HCT116 (cell line): Measurements from ENCODE around the gene ASB14. TPM values are rescaled to one million over a fixed set of nuclear protein-coding genes. Genes with fewer than 3 reads are reported as not detected.

Experiments
- ATAC-seq: fragments of 200-7000 bp; cut with Tn5 transposase; 2 replicates; pipeline ENCODE4 v1.9.1; 2020; ENCODE audit warnings: mild to moderate bottlenecking, moderate library complexity
- BruUV-seq: library from RNA; stranded (reverse); fragments of 400-500 nt; replicated peaks from 2 replicates; lab custom pipeline; 2021; lab: Mats Ljungman, UMichigan
- CTCF ChIA-PET: fragments of 300-600 bp; sonication (Branson Sonifier 250); formaldehyde crosslinking; loops from one replicate; lab custom pipeline; 2021; ENCODE audit warnings: antibody characterized with exemption; lab: Charles Lee
- POLR2A ChIA-PET: fragments of 300-600, 350-600 bp; sonication (Branson Sonifier 250); formaldehyde crosslinking; loops from one replicate; lab custom pipeline; 2021; ENCODE audit warnings: antibody characterized with exemption; lab: Charles Lee
- RAD21 ChIA-PET, 2 experiments: fragments of 300-600 bp; sonication (Branson Sonifier 250); formaldehyde crosslinking; loops; one replicate each; lab custom pipeline; 2023; ENCODE audit warnings: low total read pairs in 2 of 2; ENCODE audit not compliant: uncharacterized antibody in 2 of 2, unreplicated experiment in 2 of 2, low non-redundant PET in 1 of 2; lab: Charles Lee
- DNase-seq: peaks from one replicate; pipeline ENCODE4 v3.0.0-alpha.2; 2010; ENCODE audit warnings: low read depth, low spot score
- H2AFZ ChIP-seq: fragments of 200-600 bp; shearing (Covaris generic), sonication (generic); 2 replicates; pipeline ENCODE4 v1.6.1; 2017; ENCODE audit warnings: low read depth, mixed run types, mixed read lengths, antibody characterized with exemption, low read length; ENCODE audit not compliant: poor library complexity, severe bottlenecking
- H3K27ac ChIP-seq: 2 replicates; pipeline ENCODE4 v1.5.1; 2012; ENCODE audit warnings: low read depth, low read length
- H3K27me3 ChIP-seq: fragments of 200-600 bp; sonication (generic); 2 replicates; pipeline ENCODE4 v1.6.1; 2016; ENCODE audit warnings: mixed run types, low read length, mixed read lengths; ENCODE audit not compliant: insufficient read depth
- H3K36me3 ChIP-seq, 2 experiments: fragments of 200-500 bp in 1 of 2; fragments of 200-600 bp in 1 of 2; sonication (Bioruptor generic) in 1 of 2; sonication (generic) in 1 of 2; 2 replicates each; pipeline versions ENCODE4 v1.5.1 to v1.6.1; 2014 to 2016; ENCODE audit warnings: low read length in 2 of 2, inconsistent platforms in 1 of 2, mixed read lengths in 1 of 2, mixed run types in 1 of 2; ENCODE audit not compliant: insufficient read depth in 2 of 2, control insufficient read depth in 1 of 2
- H3K4me1 ChIP-seq, 2 experiments: fragments of 200-600 bp in 1 of 2; sonication (generic) in 1 of 2; 2 replicates each; pipeline versions ENCODE4 v1.5.1 to v1.6.1; 2012 to 2017; ENCODE audit warnings: low read length in 2 of 2, inconsistent platforms in 1 of 2, mild to moderate bottlenecking in 1 of 2, mixed read lengths in 1 of 2, mixed run types in 1 of 2, moderate library complexity in 1 of 2; ENCODE audit not compliant: insufficient read depth in 2 of 2, control insufficient read depth in 1 of 2
- H3K4me2 ChIP-seq: fragments of 200-600 bp; sonication (generic); 2 replicates; pipeline ENCODE4 v1.6.1; 2017; ENCODE audit warnings: mixed run types, low read length, mixed read lengths
- H3K4me3 ChIP-seq, 2 experiments: fragments of 200-600 bp in 1 of 2; sonication (generic) in 1 of 2; replicated peaks in 1 of 2; 2 replicates each; pipeline ENCODE4 v1.5.1; 2011 to 2016; ENCODE audit warnings: low read length in 2 of 2, control low read depth in 1 of 2, low read depth in 1 of 2, mild to moderate bottlenecking in 1 of 2, mixed read lengths in 1 of 2, mixed run types in 1 of 2
- H3K79me2 ChIP-seq: fragments of 200-600 bp; sonication (generic); 2 replicates; pipeline ENCODE4 v1.6.1; 2017; ENCODE audit warnings: mild to moderate bottlenecking, mixed run types, low read length, moderate library complexity, mixed read lengths; ENCODE audit not compliant: insufficient read depth
- H3K9ac ChIP-seq: fragments of 200-600 bp; sonication (generic); 2 replicates; pipeline ENCODE4 v1.6.1; 2016; ENCODE audit warnings: low read length, mixed read lengths
- H3K9me2 ChIP-seq: fragments of 200-600 bp; sonication (generic), shearing (Covaris generic); 2 replicates; pipeline ENCODE4 v1.6.1; 2017; ENCODE audit warnings: mixed run types, mild to moderate bottlenecking, moderate library complexity; ENCODE audit not compliant: insufficient read depth
- H3K9me3 ChIP-seq, 2 experiments: fragments of 200-500 bp in 1 of 2; fragments of 200-600 bp in 1 of 2; sonication (Bioruptor generic) in 1 of 2; sonication (generic) in 1 of 2; 2 replicates each; pipeline ENCODE4 v1.6.1; 2014 to 2017; ENCODE audit warnings: low read length in 2 of 2, mixed read lengths in 2 of 2, inconsistent platforms in 1 of 2, low read depth in 1 of 2, mild to moderate bottlenecking in 1 of 2, mixed run types in 1 of 2, moderate library complexity in 1 of 2; ENCODE audit not compliant: control insufficient read depth in 1 of 2, insufficient read depth in 1 of 2
- H4K20me1 ChIP-seq: fragments of 200-600 bp; sonication (generic), shearing (Covaris generic); 2 replicates; pipeline ENCODE4 v1.6.1; 2017; ENCODE audit warnings: mixed run types, mild to moderate bottlenecking, moderate library complexity; ENCODE audit not compliant: insufficient read depth
- ATF3 ChIP-seq: IDR thresholded peaks from 2 replicates; pipeline ENCODE4 v1.6.1; 2012
- CEBPB ChIP-seq: IDR thresholded peaks from 2 replicates; pipeline ENCODE4 v1.6.1; 2012; ENCODE audit warnings: low read depth
- EGR1 ChIP-seq: IDR thresholded peaks from 2 replicates; pipeline ENCODE4 v1.6.1; 2012; ENCODE audit warnings: low read depth
- ELF1 ChIP-seq: IDR thresholded peaks from 2 replicates; pipeline ENCODE4 v1.6.1; 2012; ENCODE audit warnings: low read depth, borderline replicate concordance
- EZH2phosphoT487 ChIP-seq: fragments of 200-600 bp; IDR thresholded peaks from 2 replicates; pipeline ENCODE4 v1.6.1; 2018; ENCODE audit warnings: antibody characterized with exemption, borderline replicate concordance
- POLR2AphosphoS5 ChIP-seq: IDR thresholded peaks from 2 replicates; pipeline ENCODE4 v1.6.1; 2011; ENCODE audit warnings: mild to moderate bottlenecking, low read depth, low read length, moderate library complexity
- RAD21 ChIP-seq: IDR thresholded peaks from 2 replicates; pipeline ENCODE4 v1.6.1; 2012; ENCODE audit warnings: low read depth, mild to moderate bottlenecking
- REST ChIP-seq: IDR thresholded peaks from 2 replicates; pipeline ENCODE4 v1.6.1; 2012; ENCODE audit warnings: low read depth
- ZNF274 ChIP-seq: fragments of 200-500 bp; sonication (Bioruptor generic); IDR thresholded peaks from 2 replicates; pipeline ENCODE4 v1.6.1; 2014; ENCODE audit warnings: mild to moderate bottlenecking, low read depth, low read length, inconsistent platforms
- intact Hi-C: fragments of 100-400 bp; cut with micrococcal nuclease; formaldehyde crosslinking; loops from 2 replicates; pipeline ENCODE4 v1.10.0; 2022
- total RNA-seq: library from RNA; stranded (reverse); gene quantifications from one replicate; pipeline ENCODE4 v1.2.1, GENCODE V29; 2021; ENCODE audit not compliant: unreplicated experiment

The ASB14 gene
- total RNA-seq, 1 experiment from 2014 or later = not detected

GRCh38 chr3:57268416-57268815 is 24.1 kb downstream of the ASB14 start:
- Histone ChIP-seq H3K9me2 (no peaks in the 10 kb centered on the region), H3K4me3 (no peak overlapping the region), H3K27ac (no peak overlapping the region), H2AFZ (no peak overlapping the region), H3K79me2 (no peaks in the 10 kb centered on the region), H3K9ac (no peak overlapping the region), H3K36me3 (peaks cover 8 to 37% of the 10 kb centered on the region in 2 experiments; a peak in 3 of 4 replicates), H3K4me2 (no peak overlapping the region), H4K20me1 (no peaks in the 10 kb centered on the region), H3K27me3 (no peaks in the 10 kb centered on the region), H3K9me3 (no peaks in the 10 kb centered on the region), H3K4me1 (no peaks in the 10 kb centered on the region)
- CTCF ChIA-PET = no interaction called here
- DNase-seq (no peak), ATAC-seq (no peak)
- no TSS peak for BruUV-seq
- POLR2A ChIA-PET = no interaction called here
- RAD21 ChIA-PET = no interaction called here
- intact Hi-C loops = no loop called here
- TF ChIP-seq ZNF274 (no peak), ATF3 (no peak), POLR2AphosphoS5 (no peak), EZH2phosphoT487 (no peak), ELF1 (no peak), RAD21 (no peak), CEBPB (no peak), REST (no peak), EGR1 (no peak)
